WTC11 (cell line): Measurements from ENCODE around the gene PLXNC1.

Experiments
- CTCF ChIP-seq: fragments of 200-600 bp; IDR thresholded peaks from 2 replicates; pipeline ENCODE4 v1.8.0; 2022; ENCODE audit warnings: antibody characterized with exemption
- ETV6 ChIP-seq: sonication (generic); formaldehyde crosslinking; IDR thresholded peaks from 2 replicates; pipeline ENCODE4 v1.8.1; 2022; ENCODE audit warnings: mild to moderate bottlenecking, missing genetic modification reagents
- FOXP4 ChIP-seq: sonication (generic); formaldehyde crosslinking; IDR thresholded peaks from 2 replicates; pipeline ENCODE4 v1.8.0; 2022; ENCODE audit warnings: mild to moderate bottlenecking, missing genetic modification reagents
- MAX ChIP-seq: sonication (generic); formaldehyde crosslinking; IDR thresholded peaks from 2 replicates; pipeline ENCODE4 v1.8.0; 2022; ENCODE audit warnings: mild to moderate bottlenecking, missing genetic modification reagents
- ZBTB21 ChIP-seq: sonication (generic); formaldehyde crosslinking; IDR thresholded peaks from 2 replicates; pipeline ENCODE4 v1.8.1; 2023; ENCODE audit warnings: mild to moderate bottlenecking, missing genetic modification reagents, borderline replicate concordance

GRCh38 chr12:94123127-94123526 lies 25.2 kb upstream of the PLXNC1 start:
- TF ChIP-seq MAX (CRISPR knock-in tag) (no peak), ETV6 (no peak), CTCF (no peak), FOXP4 (CRISPR knock-in tag) (no peak), ZBTB21 (no peak)
